A673 (cell line): ENCODE measurements around the gene SH2D4B. TPM values are rescaled to one million over a fixed set of nuclear protein-coding genes. Genes with fewer than 3 reads are reported as not detected.

ENCODE experiments used
- BruUV-seq: library from RNA; stranded (reverse); fragments of 400-500 nt; replicated peaks from 2 replicates; lab custom pipeline; 2021; lab: Mats Ljungman, UMichigan
- CTCF ChIA-PET: fragments of 300-600 bp; sonication (Branson Sonifier 250); formaldehyde crosslinking; loops from one replicate; lab custom pipeline; 2022; ENCODE audit warnings: antibody characterized with exemption; lab: Charles Lee
- POLR2A ChIA-PET: fragments of 300-600 bp; sonication (Branson Sonifier 250); formaldehyde crosslinking; loops from one replicate; lab custom pipeline; 2022; ENCODE audit warnings: antibody characterized with exemption; ENCODE audit not compliant: low non-redundant PET; lab: Charles Lee
- DNase-seq: peaks from one replicate; pipeline ENCODE4 v3.0.0-alpha.2; 2015; ENCODE audit warnings: low spot score
- H3K27ac ChIP-seq: fragments of 200-600 bp; sonication (generic); 2 replicates; pipeline ENCODE4 v1.5.1; 2016; ENCODE audit warnings: mixed run types, low read depth, mild to moderate bottlenecking, mixed read lengths, antibody characterized with exemption, low read length; ENCODE audit not compliant: poor library complexity, severe bottlenecking
- H3K27me3 ChIP-seq: fragments of 200-600 bp; sonication (generic); replicated peaks from 2 replicates; pipeline ENCODE4 v1.6.1; 2017; ENCODE audit warnings: mixed run types, low read depth, mild to moderate bottlenecking, mixed read lengths, antibody characterized with exemption, low read length; ENCODE audit not compliant: insufficient read depth, poor library complexity
- H3K36me3 ChIP-seq: fragments of 200-600 bp; sonication (generic); 2 replicates; pipeline ENCODE4 v1.6.1; 2016; ENCODE audit warnings: mixed run types, mild to moderate bottlenecking, mixed read lengths, antibody characterized with exemption, low read length; ENCODE audit not compliant: insufficient read depth, poor library complexity, severe bottlenecking
- H3K4me1 ChIP-seq: fragments of 200-600 bp; sonication (generic); 2 replicates; pipeline ENCODE4 v1.6.1; 2017; ENCODE audit warnings: mixed run types, mild to moderate bottlenecking, mixed read lengths, antibody characterized with exemption, low read length; ENCODE audit not compliant: insufficient read depth, poor library complexity, severe bottlenecking
- H3K4me3 ChIP-seq: fragments of 200-600 bp; sonication (generic); 2 replicates; pipeline ENCODE4 v1.5.1; 2016; ENCODE audit warnings: low read depth, mixed run types, mild to moderate bottlenecking, mixed read lengths, low read length; ENCODE audit not compliant: poor library complexity, severe bottlenecking
- H3K9me3 ChIP-seq: fragments of 200-600 bp; sonication (generic); 2 replicates; pipeline ENCODE4 v1.6.1; 2016; ENCODE audit warnings: mixed run types, low read depth, mild to moderate bottlenecking, mixed read lengths, antibody characterized with exemption, low read length; ENCODE audit not compliant: poor library complexity, severe bottlenecking
- CTCF ChIP-seq: fragments of 300-800, 200-600 bp; sonication (generic); conservative IDR thresholded peaks from 2 replicates; pipeline ENCODE4 v1.5.1; 2017; ENCODE audit warnings: low read depth, mild to moderate bottlenecking, antibody characterized with exemption, low read length, moderate library complexity, mixed read lengths
- EZH2 ChIP-seq: fragments of 200-600 bp; sonication (generic); IDR thresholded peaks from 2 replicates; pipeline ENCODE4 v1.6.1; 2017; ENCODE audit warnings: borderline replicate concordance, low read depth, mild to moderate bottlenecking, mixed read lengths, antibody characterized with exemption, low read length; ENCODE audit not compliant: poor library complexity, severe bottlenecking
- intact Hi-C: fragments of 100-400 bp; cut with micrococcal nuclease; formaldehyde crosslinking; loops from one replicate; pipeline ENCODE4 v1.10.0; 2022; ENCODE audit not compliant: unreplicated experiment
- total RNA-seq: library from RNA; stranded (reverse); gene quantifications from 2 replicates; pipeline ENCODE4 v1.2.3, GENCODE V29; 2021

SH2D4B gene
- total RNA-seq, 1 experiment from 2014 or later = 0.19 TPM

GRCh38 chr10:80520661-80521470 is 16.8 kb upstream of the SH2D4B start:
- intact Hi-C loops = no loop called here
- ChIA-PET CTCF (interaction anchor here (0.9 kb wide), 1 partner anchor 9 kb away, joined by 5 read pairs; no protein-coding TSS in a partner anchor), POLR2A (no interaction called here)
- Histone ChIP-seq H3K27me3 (no peaks in the 10 kb centered on the region), H3K9me3 (no peaks in the 10 kb centered on the region), H3K27ac (no peak overlapping the region), H3K36me3 (peaks cover 6% of the 10 kb centered on the region), H3K4me1 (no peaks in the 10 kb centered on the region), H3K4me3 (no peak overlapping the region)
- no peak for DNase-seq
- no TSS peak for BruUV-seq
- no peak for TF ChIP-seq EZH2
- no peak for TF ChIP-seq CTCF

GRCh38 chr10:80522756-80523363 is 14.8 kb upstream of the SH2D4B start:
- TF ChIP-seq CTCF = no peak
- TF ChIP-seq EZH2 = no peak
- CTCF ChIA-PET = no interaction called here
- intact Hi-C loops = no loop called here
- no TSS peak for BruUV-seq
- H3K27me3 ChIP-seq = no peaks in the 10 kb centered on the region
- no peaks in the 10 kb centered on the region for H3K9me3 ChIP-seq
- no peaks in the 10 kb centered on the region for H3K4me1 ChIP-seq
- H3K4me3 ChIP-seq = no peak overlapping the region
- H3K27ac ChIP-seq = no peak overlapping the region
- DNase-seq = no peak
- POLR2A ChIA-PET = no interaction called here
- H3K36me3 ChIP-seq = peaks cover 5% of the 10 kb centered on the region

GRCh38 chr10:80523773-80524172 is 13.9 kb upstream of the SH2D4B start:
- ChIA-PET POLR2A (no interaction called here), CTCF (interaction anchor here (1.0 kb wide), 1 partner anchor 13 kb away, joined by 3 read pairs; no protein-coding TSS in a partner anchor)
- H3K27ac ChIP-seq = no peak overlapping the region
- TF ChIP-seq CTCF (no peak), EZH2 (no peak)
- H3K27me3 ChIP-seq = no peaks in the 10 kb centered on the region
- no peaks in the 10 kb centered on the region for H3K4me1 ChIP-seq
- H3K4me3 ChIP-seq = no peak overlapping the region
- DNase-seq = no peak
- intact Hi-C loops = no loop called here
- BruUV-seq = no TSS peak
- no peaks in the 10 kb centered on the region for H3K36me3 ChIP-seq
- no peaks in the 10 kb centered on the region for H3K9me3 ChIP-seq
